ENCODE results near the gene SLC7A1. TPM values are rescaled to one million over a fixed set of nuclear protein-coding genes. Genes with fewer than 3 reads are reported as not detected.

SLC7A1 gene
- total RNA-seq, 3 donors from 2014 or later, result 23.8 to 36.0 (median 28.0) TPM

DNA sequence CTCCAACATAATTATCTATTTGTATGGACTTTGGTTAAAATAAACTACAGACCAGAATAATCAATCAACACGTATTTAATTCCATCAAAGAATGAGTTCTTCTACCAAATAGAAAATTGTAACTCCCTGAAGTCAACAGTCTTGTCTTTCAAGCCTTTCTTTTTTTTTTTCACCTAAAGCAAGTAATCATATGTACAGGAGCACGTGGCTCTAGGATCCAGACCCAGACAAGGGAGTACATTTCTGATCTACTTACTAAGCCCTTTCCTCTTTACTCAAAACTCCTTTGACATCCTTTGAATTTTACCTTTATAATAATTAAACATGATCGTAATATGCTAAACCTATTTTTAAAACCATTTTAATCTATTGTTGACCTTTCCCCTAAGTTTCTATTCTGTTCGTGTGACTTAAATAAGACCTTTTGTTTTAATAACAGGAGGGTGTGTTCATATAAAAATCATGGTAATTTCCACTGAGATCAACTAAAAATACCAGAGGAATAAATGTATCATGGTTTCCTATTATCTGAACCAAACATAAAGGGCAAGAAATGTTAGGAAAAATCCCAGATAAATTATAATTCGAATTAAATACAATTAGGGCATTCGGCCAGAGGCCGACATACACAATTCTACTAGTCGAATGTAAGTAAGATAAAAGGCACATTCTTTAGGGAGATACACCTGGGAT lies 1.7 kb downstream of the SLC7A1 start:
- H3K4me1 ChIP-seq (ENCODE audit: low read depth), result no peaks in the 10 kb centered on the region
- intact Hi-C loops (cut with DNase I, micrococcal nuclease), result loop anchor here in 1 of 2 donors (10.0 kb wide), 1 partner anchor 159 kb away; no protein-coding TSS in a partner anchor
- no peak for ATAC-seq

DNA sequence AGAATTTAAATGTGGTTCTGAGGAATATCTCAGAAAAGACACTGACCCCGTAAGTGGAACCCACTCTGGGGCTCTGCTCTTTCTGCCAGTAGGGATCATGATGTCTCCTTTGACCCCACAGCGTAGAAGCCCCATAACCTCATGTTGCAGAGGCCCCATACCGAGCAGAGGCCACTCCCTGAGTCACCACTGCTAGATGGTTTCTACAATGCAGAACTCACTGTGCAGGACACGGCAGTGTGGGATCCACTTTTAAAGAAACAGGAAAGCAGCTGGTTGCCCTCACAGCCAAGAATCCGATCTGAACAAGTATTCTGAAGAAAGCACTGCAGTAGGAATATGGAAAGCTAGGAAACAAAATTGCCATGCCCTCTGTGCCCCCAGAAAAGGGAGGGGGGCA lies 4.2 kb downstream of the SLC7A1 start:
- TF ChIP-seq, protein P1, sequence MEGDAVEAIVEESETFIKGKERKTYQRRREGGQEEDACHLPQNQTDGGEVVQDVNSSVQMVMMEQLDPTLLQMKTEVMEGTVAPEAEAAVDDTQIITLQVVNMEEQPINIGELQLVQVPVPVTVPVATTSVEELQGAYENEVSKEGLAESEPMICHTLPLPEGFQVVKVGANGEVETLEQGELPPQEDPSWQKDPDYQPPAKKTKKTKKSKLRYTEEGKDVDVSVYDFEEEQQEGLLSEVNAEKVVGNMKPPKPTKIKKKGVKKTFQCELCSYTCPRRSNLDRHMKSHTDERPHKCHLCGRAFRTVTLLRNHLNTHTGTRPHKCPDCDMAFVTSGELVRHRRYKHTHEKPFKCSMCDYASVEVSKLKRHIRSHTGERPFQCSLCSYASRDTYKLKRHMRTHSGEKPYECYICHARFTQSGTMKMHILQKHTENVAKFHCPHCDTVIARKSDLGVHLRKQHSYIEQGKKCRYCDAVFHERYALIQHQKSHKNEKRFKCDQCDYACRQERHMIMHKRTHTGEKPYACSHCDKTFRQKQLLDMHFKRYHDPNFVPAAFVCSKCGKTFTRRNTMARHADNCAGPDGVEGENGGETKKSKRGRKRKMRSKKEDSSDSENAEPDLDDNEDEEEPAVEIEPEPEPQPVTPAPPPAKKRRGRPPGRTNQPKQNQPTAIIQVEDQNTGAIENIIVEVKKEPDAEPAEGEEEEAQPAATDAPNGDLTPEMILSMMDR (IDR thresholded peaks at IDR 0.05), result no peak
- DNase-seq (no peak), ATAC-seq (no peak)
- Histone ChIP-seq H3K4me1 (ENCODE audit: low read depth) (no peaks in the 10 kb centered on the region), H3K4me3 (no peak overlapping the region), H3K36me3 (ENCODE audit: low read depth) (no peaks in the 10 kb centered on the region), H3K9me3 (no peaks in the 10 kb centered on the region)
- intact Hi-C loops (cut with DNase I, micrococcal nuclease), result loop anchor here in 1 of 2 donors (10.0 kb wide), 1 partner anchor 157 kb away; no protein-coding TSS in a partner anchor

More for the DNA sequence above, 1.7 kb downstream of the SLC7A1 start:
- Histone ChIP-seq H3K36me3 (ENCODE audit: low read depth) (no peaks in the 10 kb centered on the region), H3K9me3 (no peaks in the 10 kb centered on the region), H3K4me3 (no peak overlapping the region)
- DNase-seq, result no peak
- TF ChIP-seq, protein P1 (IDR thresholded peaks at IDR 0.05), result no peak

DNA sequence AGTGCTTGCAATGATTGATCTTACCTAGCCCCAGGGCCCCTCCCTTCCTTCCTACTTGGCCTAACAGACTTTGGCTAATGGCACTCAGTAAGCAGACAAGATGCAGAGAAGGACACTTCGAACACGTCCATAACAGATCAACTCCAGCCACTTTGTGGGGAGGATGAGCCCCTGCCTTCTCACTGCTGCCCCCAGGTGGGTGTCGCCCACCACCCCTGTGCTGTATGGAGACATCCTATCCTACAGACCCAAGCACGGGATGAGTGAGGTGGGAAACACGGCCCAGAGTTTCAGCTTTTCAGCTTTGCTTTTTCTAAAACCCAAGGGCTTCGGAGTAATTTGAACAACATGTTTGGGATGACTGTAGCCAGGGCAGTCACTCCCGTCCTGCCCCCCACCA lies 5.5 kb downstream of the SLC7A1 start:
- no peak for DNase-seq
- TF ChIP-seq, protein P1 (IDR thresholded peaks at IDR 0.05), result no peak
- ATAC-seq, result no peak
- Histone ChIP-seq H3K9me3 (no peaks in the 10 kb centered on the region), H3K36me3 (ENCODE audit: low read depth) (no peaks in the 10 kb centered on the region), H3K4me1 (ENCODE audit: low read depth) (no peaks in the 10 kb centered on the region), H3K4me3 (no peak overlapping the region)
- intact Hi-C loops (cut with DNase I, micrococcal nuclease), result loop anchor here in 1 of 2 donors (10.0 kb wide), 1 partner anchor 155 kb away; no protein-coding TSS in a partner anchor

DNA sequence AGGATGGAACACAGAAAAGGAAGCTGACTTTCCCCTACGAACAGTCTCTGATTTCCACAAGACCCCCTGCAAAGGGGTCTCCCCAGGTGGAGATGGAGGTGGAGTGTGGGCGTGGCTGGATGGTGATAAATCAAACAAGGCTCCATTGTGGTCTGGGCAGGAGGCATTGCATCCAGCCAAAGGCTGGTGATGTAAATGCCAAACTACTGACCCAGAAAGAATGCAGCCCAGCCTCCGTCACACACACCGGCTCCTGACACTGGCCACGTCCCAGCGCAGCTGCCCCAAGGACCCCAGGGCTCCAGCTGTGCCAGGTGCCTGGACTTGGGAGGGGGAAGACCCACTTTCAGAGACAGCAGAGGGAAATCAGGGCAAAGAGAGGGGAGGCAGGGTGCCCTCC lies 6.3 kb downstream of the SLC7A1 start:
- DNase-seq (no peak), ATAC-seq (no peak)
- intact Hi-C loops (cut with DNase I, micrococcal nuclease), result no loop called here
- TF ChIP-seq, protein P1 (IDR thresholded peaks at IDR 0.05), result no peak
- Histone ChIP-seq H3K9me3 (no peaks in the 10 kb centered on the region), H3K36me3 (ENCODE audit: low read depth) (no peaks in the 10 kb centered on the region), H3K4me1 (ENCODE audit: low read depth) (no peaks in the 10 kb centered on the region), H3K4me3 (no peak overlapping the region)

DNA sequence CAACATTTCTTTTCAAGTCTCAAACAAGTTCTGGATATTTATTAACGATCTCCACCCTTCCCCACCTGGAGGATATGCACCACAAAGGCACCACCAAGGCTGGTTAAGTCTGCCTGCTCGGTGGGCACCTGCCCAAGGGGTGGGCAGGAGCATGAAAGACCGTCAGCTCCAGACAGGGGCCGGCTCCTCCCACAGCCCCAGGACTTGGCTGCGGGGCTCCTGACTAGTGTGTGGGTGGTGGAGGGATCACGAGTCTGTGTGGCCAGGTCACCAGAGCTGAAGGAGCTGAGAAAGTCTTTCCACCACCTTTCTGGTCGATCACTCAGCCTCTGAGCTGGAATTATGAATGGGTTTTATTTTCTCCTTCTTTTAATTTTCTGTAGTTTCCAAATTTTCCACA lies 7.8 kb downstream of the SLC7A1 start:
- intact Hi-C loops (cut with DNase I, micrococcal nuclease), result no loop called here
- TF ChIP-seq, protein P1 (IDR thresholded peaks at IDR 0.05), result no peak
- no peaks in the 10 kb centered on the region for H3K36me3 ChIP-seq (ENCODE audit: low read depth)
- no peaks in the 10 kb centered on the region for H3K4me1 ChIP-seq (ENCODE audit: low read depth)
- no peaks in the 10 kb centered on the region for H3K9me3 ChIP-seq
- ATAC-seq (no peak), DNase-seq (no peak)
- H3K4me3 ChIP-seq, result no peak overlapping the region
